ENCODE results near the gene HECTD4.
"Not testable (repeated sequence)": the region's sequence is repeated elsewhere in the genome, so short reads cannot be mapped to it uniquely, and the experiment has no call there.

Gene HECTD4

DNA sequence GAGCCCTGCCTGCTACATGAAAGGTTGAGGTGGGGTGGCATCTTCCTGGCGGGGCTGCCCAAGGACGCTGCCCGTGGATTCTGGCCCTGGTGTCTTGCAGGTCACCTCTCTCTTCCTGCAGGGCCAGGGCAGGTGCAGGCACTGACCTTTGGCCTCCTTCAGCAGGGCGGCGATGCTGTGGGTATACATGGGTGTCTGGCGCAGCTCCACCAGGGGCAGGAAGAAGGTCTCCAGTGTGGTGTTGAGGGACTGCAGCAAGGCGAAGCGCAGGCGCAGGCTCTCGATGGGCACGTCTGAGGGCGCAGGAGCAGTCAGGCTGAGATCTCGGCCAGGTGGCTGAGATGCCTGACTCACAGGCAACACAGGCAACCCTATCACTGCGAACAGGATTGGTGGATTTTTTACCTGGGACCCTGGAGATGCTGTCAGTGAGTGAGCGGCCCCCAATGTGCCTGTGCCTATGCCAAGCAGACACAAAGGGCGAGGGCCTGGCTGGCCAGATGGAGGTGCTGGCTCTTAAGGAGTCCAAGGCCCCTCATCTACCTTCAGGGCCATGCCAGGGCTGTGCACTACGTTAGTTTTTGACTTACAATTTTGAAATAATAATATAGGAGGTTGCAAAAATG lies 211.1 kb downstream of the HECTD4 start:
- DNase-seq: no peak

DNA sequence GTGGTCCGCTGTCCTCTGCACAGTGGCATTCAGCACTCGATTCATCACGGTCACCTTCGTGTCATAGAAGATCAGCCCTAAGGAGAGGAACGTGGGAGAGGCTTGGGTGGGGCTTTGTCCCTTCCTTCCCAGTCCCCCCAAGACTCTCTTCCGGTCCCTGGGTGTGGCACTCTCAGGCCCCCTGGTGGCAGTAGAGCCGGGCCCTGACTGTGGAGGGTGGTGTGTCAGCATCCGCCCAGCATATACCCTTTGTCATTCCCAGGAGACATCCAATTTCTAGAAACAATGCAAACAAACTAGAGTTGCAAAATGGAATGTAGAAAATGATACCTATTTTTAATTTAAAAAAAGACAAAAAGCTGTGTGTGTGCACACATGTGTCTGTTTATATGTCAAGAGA lies 211.9 kb downstream of the HECTD4 start:
- DNase-seq: no peak

DNA sequence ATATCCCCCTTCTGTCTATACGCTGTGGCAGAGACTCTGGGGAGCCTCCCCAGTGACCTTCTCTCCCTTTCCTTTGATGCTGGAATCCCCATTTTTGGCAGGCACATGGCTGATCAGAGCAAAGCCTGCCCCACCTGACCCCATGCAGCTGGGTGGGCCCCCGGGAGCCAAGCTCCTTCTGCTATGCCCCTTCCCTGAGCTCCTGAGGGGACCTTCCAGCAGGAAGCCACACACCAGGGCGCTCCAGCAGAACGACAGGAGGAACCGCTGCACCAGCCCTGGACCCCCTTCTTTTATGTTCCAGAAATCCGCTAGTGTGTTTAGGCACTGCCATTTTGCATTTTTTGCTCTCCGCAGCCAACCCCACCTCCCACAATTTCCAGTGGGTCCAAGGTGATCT lies 212.3 kb downstream of the HECTD4 start:
- no peak for DNase-seq

DNA sequence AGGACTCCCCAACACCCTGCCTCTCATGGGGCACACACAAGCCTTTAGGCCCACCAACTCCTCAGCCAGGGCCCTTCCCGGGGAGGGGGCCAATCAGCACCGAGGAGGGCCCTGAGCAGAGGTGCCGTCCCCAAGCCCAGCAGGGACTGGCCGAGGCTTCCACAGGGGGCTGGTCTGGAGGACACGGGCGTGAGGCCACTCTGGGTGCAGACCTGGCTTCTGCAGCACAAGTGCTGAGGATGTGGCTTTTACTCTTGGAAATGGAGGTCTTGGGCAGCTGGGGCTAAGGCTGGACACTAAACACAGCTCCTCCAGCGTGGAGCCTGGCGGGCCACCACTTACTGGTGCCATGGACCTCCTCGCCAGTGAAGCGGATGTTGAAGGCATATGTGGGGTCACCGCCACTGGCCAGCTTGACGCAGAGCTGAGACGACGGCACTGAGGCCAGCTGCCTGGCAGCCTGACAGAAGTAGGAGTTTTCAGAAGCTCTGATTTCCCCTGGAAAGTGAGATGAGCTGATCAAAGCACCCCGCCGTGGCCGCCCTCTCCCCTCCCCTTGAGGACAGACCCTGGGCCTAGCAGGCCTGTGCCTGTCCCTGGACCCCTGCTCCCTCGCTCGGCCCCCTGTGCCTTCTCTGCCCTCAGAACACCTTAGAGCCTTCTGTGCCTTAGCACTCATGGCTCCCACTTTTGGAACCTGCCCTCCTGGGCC lies 212.9 kb downstream of the HECTD4 start:
- no peak for DNase-seq

DNA sequence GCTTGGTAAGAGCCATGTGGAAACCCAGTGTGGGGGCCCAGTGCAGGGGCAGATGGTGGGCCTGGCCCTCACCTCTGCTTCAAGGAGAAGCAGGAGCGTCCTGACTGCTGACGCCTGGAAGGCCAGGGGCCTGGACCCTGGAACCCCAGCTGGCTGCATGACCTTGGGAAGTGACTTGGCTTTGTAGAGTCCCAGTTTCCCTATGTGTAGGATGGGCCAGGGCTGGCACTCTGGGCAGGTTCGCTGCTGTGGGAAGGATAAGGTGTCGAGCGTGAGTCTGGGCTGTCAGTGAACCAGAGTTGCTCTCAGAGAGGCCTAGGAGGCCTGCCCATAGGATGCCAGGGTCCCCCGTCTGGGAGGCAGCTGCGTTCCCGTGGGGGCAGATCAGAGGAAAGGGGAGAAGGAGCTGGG lies 213.7 kb downstream of the HECTD4 start:
- no peak for DNase-seq

DNA sequence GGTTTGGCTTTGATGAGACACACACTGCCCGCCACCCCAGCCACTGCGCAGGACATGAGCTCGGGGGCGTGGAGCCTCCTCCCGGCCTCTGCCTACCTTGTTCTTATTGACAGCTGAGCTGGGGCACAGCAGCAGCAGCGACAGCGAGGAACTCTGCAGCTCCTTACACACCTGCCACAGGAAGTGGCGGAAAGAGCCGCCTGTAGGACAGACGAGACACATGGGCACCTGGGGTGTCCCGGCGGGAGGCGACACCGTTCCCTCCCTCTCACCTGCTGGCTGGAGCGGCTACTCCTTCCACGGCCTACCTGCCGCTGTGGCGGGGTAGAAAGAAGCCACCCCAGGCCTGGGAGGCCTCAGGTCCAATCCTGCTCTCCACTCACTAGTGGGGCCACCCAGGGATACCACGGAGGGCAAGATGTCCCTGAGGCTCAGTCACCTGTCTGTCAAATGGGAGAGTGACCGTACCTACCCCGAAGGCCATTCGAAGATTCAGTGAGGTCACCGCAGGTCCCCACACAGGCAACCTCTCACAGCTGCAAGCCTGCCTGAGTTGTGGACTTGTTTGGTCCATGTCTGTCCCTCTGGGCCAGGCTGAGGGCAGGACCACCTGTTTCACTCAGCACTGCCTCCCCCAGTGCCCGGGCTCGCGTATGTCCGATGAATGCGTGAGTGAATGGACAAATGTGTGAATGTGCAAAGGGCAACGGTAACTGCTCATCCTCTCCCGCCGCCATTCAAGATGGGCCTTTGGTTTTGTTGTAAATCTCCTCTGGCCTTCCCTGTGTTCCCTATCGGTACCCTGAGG lies 214.3 kb downstream of the HECTD4 start:
- DNase-seq: peak; percentile 46

DNA sequence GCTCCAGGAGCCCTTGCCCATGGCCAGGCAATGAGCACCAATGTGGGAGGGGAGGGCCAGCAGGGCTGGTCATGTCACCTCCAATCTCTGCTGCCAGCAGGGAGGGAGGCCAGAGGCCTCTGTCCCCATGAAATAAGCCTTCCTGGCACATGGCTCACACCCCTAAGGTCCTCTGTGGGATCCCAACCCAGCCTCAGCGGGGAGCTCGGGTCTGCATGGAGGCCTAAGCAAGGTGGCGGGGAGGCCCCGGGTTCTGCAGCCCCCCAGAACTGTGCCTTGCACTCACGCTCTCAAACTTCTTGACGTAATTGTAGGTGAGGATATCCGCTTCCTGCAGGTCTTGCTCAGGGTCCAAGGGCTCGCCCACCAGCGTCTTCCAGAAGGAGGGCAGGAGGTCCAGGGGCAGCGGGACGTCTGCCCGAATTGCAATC lies 215.2 kb downstream of the HECTD4 start:
- no peak for DNase-seq

DNA sequence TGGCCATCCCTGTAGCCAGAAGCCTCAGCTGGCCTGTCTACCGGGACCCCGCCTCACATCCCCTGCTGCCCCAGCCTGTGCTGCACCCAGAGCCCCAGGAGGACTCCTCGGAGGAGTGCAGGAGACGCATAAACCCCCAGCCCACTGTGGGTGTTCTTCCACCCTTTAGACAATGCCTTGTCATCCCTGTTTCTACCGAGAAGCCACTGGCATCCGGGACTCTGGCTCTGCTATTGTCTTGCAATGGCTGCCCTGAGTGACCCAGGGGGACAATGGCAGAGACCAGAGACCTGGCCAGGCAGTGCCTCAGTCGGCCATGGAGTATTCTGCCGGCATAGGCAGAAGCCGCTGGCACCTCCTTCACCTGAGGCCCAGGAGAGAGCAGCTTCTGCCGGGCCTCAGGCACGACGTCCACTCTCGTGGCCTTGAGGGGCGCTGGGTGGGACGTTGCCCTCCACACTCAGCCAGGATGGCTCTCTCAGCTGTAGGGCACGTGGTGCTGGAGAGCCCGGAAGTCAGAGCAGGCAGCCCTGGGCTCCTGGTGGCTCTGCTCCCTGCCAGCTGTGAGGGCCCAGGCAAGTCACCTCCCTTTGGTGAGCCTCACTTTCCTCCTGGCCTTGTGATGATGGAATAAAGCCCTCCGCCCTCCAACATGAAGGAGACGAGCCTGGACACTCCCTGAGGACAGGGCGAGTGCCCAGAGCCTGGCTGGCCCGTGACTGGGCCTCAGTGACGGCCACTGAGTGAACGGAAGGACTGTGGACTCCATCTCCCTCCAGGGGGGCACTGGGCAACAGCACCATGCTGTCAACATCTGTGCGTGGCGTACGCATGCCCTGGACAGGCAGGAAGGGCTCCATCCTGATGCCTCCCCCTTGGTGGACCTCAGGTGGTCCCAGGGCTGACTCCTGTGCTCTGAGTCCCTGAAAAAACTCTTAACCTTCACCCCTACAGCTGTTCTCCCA lies 215.9 kb downstream of the HECTD4 start:
- DNase-seq: no peak

DNA sequence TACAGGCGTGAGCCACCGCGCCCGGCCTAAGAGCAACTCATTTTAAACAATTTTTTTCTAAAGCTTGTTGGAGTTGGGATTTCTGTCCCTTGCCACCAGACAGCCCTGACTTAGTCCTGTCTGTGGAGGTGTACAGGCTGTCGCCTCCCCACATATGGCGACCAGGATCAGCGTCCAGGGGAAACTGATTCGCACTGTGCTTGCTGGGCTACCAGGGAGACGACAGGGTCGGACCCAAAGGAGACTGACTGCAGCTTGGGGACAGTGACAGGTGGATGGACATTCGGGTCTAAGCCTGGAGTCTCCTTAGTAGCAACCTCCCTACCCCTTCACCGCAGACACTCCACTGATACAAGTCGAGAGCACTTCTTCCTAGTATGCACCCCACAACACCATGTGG lies 216.6 kb downstream of the HECTD4 start:
- DNase-seq: no peak

DNA sequence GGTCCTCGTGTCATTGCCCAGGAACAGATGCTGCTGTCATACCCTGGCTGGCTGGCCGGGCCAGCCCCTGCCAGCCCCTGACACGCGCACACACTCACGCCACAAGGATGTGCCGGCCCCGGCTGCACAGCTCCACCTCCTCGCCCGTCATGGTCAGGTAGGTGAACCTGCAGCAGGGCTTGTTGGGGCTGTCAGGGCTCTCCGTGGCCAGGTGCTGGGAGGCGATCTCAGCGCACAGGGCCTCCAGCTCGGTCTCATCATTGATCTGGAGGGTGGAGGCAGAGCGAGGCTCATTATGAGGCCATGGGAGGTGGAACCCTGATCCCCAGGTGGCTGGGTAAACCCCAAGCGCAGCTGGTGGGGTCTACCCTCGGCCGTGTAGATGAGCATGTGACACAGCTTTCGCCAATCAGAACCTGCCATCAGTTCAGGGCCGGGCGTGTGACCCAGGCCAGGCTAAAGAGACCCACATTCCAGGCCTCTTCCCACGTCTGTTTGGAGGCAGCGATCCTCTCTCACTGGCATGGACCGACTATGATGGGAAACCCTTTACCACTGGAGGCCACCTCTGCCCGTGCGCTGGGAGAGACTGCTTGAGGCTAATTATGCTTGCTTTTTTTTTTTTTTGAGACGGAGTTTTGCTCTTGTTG lies 218.1 kb downstream of the HECTD4 start:
- no peak for DNase-seq

DNA sequence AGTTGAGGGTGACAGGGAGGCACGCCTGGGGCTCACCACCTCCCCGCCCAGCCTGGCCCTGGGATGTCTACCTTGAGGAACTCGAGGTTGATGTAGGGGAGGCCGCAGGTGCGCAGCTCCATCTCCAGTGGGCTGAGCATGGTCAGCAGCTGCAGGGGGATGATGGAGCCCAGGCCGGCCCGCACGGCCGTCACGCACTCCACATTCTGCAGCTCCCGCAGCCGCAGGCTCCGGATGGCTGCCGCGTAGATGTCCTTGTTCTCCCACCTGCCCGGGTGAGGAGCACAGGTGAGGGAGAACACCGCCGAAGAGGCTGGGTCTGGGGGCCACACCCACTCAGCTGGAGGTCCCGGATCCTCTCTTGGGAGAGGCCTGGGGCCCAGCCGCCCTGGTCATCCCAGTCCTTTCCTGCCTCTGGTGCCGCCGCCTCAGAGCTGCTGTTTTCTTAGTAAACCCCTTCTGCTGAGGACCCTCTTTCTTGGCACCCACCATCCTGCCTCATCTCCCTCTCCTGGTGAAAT lies 218.7 kb downstream of the HECTD4 start:
- no peak for DNase-seq

DNA sequence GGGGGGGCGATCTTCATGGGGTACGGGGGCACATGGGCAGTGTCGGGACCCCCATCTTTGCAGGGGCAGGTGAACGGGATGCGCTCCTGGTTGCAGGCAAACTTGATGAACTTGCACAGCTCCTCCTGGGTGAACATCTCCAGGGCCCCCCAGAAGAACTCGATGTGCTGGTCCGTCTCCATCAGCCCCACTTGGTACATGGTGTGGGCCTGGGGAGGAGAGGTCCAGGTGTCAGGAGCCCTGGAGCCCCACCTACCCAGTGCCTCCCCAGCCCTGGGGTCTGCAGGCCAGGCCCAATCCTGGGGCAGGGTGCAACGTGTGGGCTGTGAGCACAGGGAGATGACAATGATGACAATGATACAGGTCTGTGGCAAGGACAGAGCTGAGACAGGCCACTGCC lies 219.2 kb downstream of the HECTD4 start:
- no peak for DNase-seq

DNA sequence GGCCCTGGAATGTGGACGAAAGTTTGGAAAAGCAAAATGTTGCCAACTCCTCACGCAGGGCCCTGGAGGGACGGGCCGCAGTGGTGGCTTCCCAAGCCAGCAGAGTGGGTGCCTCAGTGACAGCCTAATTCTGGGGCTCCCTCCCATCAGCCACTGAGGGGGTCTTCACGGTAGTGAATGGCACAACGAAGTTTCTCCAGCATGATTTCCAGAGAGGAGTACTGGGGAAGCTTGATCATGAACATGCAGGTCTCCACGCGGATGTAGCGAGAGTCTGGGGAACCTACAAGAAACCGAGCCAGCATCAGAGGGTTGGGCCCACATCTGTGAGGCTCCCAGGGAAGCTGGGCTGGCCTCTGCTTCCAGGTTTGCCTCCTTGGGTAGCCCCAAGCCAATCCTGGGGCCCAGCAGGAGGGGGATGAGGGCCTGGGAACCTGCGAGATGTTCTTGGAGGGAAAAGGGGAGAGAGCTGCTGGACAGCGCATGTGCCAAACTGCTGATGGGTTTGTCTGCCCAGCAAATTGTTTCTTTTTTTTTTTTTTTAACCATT lies 219.9 kb downstream of the HECTD4 start:
- DNase-seq: no peak

DNA sequence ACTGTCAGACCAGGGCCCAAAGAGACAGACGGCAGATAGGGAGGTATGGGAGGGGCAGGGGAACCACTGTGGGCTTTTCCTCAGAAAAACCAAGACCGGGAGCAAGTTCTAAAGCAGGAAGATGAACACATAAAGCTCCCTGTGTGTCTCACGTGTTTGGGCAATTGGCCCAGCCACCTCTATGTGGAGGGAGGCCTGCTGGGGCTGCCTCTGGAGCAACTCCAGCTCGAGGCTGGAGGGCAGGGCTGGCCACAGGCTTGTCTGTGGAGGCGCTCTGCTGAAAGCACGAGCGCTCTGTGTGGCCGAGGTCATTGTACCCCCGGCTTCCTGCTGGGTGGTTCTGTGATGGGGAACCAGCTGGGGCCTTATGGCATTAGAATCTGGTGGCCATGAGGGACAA lies 220.5 kb downstream of the HECTD4 start:
- no peak for DNase-seq

DNA sequence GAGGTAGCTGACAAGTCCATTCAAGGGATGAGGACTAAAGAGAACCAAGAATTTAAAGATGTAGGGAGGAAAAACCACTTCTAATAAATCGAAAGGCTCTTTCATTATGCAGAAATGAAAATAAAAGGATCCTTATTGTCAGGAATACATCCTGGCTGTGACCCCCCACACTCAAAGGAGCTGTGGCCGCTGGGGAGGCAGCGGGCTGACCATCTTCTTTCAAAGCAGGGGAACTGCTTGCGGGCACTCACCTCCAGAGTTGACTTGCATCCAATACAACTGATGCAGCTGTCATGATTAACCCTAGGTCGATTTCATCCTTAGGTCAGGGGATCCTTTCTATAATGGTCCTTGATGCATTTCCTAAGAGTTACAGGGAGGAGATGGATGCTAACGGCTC lies 221.6 kb downstream of the HECTD4 start:
- DNase-seq: no peak

DNA sequence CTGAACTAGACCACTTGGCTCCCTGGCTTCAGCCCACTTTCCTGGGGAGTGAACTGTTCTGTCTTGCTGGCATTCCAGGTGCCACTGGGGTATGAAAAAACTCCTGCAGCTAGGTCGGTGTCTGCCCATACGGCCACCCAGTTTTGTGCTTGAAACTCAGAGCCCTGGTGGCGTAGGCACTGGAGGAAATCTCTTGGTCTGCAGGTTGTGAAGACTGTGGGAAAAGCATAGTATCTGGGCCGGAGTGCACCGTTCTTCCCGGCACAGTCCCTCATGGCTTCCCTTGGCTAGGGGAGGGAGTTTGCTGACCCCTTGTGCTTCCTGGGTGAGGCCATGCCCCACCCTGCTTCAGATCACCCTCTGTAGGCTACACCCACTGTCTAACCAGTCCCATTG lies 223.1 kb downstream of the HECTD4 start:
- DNase-seq: no peak

DNA sequence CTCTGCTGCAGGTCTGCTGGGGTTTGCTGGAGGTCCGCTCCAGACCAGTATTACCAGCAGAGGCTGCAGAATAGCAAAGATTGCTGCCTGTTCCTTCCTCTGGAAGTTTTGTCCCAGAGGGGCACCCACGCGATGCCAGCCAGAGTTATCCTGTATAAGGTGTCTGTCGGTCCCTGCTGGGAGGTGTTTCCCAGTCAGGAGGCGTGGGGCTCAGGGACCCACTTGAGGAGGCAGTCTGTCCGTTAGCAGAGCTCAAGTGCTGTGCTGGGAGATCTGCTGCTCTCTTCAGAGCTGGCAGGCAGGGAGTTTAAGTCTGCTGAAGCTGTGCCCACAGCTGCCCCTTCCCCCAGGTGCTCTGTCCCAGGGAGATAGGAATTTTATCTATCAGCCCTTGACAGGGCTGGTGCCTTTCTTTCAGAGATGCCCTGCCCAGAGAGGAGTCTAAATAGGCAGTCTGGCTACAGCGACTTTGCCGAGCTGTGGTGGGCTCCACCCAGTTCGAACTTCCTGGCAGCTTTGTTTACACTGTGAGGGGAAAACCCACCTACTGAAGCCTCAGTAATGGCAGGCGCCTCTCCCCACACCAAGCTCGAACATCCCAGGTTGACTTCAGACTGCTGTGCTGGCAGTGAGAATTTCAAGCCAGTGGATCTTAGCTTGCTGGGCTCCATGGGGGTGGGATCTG lies 223.6 kb downstream of the HECTD4 start:
- DNase-seq: not testable (repeated sequence)

DNA sequence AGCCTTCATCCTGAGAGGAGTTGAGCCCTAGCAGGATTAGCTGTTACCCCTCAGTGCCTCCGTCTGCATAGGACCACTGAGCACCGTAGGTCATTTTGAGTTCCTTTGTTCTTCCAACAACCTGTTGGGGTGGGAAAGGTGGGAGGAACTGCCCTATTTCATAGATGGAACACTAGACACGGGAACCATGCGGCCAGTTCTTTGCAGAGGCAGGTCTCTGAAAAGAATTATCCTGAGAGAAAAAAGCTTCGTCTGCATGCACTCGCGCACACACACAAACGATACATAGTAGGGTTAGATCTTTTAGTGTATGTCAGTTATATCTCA lies 228.4 kb downstream of the HECTD4 start:
- DNase-seq: no peak

DNA sequence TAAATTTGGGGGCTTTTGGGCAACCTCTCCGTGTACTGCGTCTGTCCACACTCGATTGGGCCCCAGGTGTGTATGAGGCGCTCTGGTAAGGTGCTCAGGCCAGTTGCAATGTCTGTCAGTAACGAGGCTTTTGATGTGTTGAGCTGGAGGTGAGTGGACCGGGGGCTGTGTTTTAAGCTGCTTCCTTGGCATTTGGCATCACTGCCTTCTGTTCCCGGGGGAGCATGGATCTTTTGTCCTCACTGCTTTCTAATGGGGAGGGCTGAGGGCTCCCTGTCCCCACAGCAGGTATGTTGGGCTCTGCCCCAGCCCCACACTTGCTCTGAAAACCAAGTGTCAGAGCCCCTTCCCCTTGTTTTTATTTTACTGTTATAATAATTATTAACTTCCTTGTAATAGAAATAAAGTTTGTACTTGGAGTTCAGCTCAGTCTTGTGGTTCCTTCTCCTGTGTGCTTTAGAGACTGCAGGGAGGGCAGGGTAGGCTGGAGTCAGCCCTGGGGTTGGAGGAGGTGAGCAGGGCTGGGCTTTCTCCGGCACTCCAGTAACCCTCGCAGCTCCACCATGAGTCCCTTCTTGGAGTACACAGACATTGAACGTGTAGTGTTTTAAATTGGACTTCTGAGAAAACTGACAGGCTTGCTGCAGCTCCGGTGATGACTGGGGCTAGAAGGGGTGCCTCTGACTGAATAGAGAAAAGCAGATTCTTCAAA lies 228.9 kb downstream of the HECTD4 start:
- no peak for DNase-seq

DNA sequence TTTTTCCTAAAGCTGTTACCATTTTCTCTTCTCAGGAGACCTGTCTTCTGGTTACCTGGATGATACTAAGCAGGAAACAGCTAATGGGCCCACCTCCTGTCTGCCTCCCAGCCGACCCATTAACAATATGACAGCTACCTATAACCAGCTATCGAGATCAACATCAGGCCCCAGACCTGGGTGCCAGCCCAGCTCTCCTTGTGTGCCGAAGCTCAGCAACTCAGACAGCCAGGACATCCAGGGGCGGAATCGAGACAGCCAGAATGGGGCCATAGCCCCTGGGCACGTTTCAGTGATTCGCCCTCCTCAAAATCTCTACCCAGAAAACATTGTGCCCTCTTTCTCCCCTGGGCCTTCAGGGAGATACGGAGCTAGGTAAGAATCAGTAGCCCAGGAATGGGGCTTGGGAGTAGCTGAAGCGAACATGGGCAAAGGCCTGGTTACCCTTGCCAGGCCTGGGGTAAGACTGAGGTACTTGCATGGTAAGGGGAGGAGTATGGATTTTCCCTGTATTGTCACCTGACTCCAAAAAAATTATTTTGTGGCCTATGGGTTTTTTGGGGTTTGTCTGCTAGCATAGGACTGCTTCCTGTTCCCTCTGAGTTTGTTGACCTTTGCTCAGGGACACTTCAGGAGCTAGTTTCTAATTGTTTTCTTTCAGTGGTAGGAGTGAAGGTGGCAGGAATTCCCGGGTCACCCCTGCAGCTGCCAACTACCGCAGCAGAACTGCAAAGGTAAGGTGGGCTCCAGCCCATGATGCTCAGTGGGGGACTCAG lies 230.3 kb downstream of the HECTD4 start:
- no peak for DNase-seq
